Adipocyte (in vitro differentiated cells): ENCODE results near the gene HLA-DQA2.
"Not testable (repeated sequence)": the region's sequence is repeated elsewhere in the genome, so short reads cannot be mapped to it uniquely, and the experiment has no call there.

Source experiments
- DNase-seq: peaks from one replicate; pipeline ENCODE4 v3.0.0-alpha.2; 2015; ENCODE audit warnings: low read depth
- H3K27me3 ChIP-seq: replicated peaks from 2 replicates; pipeline ENCODE4 v1.7.0; 2013; ENCODE audit warnings: mild to moderate bottlenecking, low read length, moderate library complexity; ENCODE audit not compliant: control insufficient read depth, insufficient read depth
- H3K36me3 ChIP-seq: 2 replicates; pipeline ENCODE4 v1.7.0; 2013; ENCODE audit warnings: low read length, mild to moderate bottlenecking, moderate library complexity; ENCODE audit not compliant: control insufficient read depth, insufficient read depth, severe bottlenecking
- H3K4me1 ChIP-seq: 2 replicates; pipeline ENCODE4 v1.7.0; 2013; ENCODE audit warnings: mild to moderate bottlenecking, low read length, moderate library complexity; ENCODE audit not compliant: control insufficient read depth, insufficient read depth
- H3K4me3 ChIP-seq: 2 replicates; pipeline ENCODE4 v1.7.0; 2013; ENCODE audit warnings: mild to moderate bottlenecking, low read length, moderate library complexity
- H3K9ac ChIP-seq: 2 replicates; pipeline ENCODE4 v1.7.0; 2013; ENCODE audit warnings: mild to moderate bottlenecking, low read length, moderate library complexity
- H3K9me3 ChIP-seq: 2 replicates; pipeline ENCODE4 v1.7.0; 2013; ENCODE audit warnings: mild to moderate bottlenecking, low read length, moderate library complexity; ENCODE audit not compliant: control insufficient read depth

HLA-DQA2 gene

DNA sequence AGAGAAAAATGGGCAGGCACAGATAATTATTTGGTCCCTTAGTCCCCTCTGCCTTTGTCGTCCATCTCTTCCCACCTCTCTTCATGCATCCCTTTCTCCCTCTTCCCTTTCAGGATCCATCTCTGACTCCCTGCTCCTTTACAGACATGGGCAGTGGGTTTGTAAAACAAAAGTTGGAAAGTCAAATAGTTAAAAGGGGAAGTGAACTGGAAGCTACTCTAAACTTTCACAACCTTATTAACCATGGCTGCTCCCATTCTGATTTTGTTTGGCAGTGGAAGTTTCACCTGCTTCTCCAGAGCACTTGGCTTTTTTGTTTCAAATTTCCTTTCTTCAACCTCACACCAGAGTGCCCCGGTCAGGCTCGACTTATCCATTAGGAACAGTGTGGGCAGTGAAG is 1.2 kb downstream of the HLA-DQA2 start:
- H3K36me3 ChIP-seq = no peaks in the 10 kb centered on the region
- H3K9me3 ChIP-seq = no peaks in the 10 kb centered on the region
- no peak for DNase-seq
- no peak overlapping the region for H3K9ac ChIP-seq
- no peak overlapping the region for H3K4me3 ChIP-seq
- H3K4me1 ChIP-seq = no peaks in the 10 kb centered on the region
- peaks cover 56% of the 10 kb centered on the region for H3K27me3 ChIP-seq

DNA sequence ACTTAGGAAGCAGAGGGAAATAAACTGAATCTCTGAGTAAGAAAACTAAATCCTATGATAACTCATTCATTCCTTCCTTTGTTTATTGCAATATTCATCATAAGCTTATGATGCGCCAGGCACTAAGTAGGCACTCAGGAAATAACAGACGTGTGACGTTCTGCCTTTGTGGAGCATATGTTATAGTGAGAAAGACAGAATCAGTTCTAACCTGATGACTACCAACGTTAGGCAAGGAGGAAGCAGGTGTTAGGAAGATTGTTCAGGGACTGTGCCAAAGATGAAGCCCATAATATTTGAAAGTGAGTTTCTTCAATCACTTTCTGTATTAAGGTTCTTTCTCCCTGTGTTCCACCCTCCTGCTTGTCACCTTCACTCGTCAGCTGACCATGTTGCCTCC is 3.6 kb downstream of the HLA-DQA2 start:
- no peak overlapping the region for H3K9ac ChIP-seq
- no peaks in the 10 kb centered on the region for H3K36me3 ChIP-seq
- DNase-seq = no peak
- no peak overlapping the region for H3K4me3 ChIP-seq
- no peaks in the 10 kb centered on the region for H3K9me3 ChIP-seq
- H3K4me1 ChIP-seq = no peaks in the 10 kb centered on the region
- peaks cover 51% of the 10 kb centered on the region for H3K27me3 ChIP-seq

DNA sequence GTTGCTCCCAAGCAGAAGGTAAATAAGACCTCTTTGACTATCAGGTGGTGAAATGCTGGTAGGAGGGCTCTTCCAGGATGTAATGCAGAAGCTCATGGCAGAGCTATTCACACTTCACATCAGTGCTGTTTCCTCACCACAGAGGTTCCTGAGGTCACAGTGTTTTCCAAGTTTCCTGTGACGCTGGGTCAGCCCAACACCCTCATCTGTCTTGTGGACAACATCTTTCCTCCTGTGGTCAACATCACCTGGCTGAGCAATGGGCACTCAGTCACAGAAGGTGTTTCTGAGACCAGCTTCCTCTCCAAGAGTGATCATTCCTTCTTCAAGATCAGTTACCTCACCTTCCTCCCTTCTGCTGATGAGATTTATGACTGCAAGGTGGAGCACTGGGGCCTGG is 4.5 kb downstream of the HLA-DQA2 start:
- not testable (repeated sequence) for H3K4me3 ChIP-seq, H3K4me1 ChIP-seq, H3K9me3 ChIP-seq, DNase-seq, H3K9ac ChIP-seq, H3K36me3 ChIP-seq
- H3K27me3 ChIP-seq = peaks cover 49% of the 10 kb centered on the region

DNA sequence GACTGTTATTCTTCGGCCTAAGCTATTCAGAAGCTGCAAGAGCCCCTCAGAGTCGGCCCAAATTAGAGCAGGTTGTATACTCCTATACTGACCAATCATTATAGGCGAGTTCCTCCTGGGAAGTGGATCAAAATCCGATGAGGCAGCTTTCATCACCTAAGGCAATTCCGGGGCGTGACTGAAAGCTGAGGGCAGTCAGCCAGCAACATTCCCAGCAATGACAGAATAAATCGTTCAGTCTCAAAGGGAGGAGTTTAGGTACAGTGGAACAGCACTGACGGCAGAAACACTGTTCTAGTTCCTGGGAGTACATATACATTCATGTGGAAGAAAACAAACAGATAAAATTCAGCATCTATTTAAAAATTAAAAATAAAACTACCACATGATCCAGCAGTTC is 11.4 kb downstream of the HLA-DQA2 start:
- Histone ChIP-seq H3K4me1 (no peaks in the 10 kb centered on the region), H3K27me3 (peaks cover 45% of the 10 kb centered on the region), H3K4me3 (no peak overlapping the region), H3K9ac (no peak overlapping the region), H3K9me3 (no peaks in the 10 kb centered on the region), H3K36me3 (no peaks in the 10 kb centered on the region)
- DNase-seq = no peak

DNA sequence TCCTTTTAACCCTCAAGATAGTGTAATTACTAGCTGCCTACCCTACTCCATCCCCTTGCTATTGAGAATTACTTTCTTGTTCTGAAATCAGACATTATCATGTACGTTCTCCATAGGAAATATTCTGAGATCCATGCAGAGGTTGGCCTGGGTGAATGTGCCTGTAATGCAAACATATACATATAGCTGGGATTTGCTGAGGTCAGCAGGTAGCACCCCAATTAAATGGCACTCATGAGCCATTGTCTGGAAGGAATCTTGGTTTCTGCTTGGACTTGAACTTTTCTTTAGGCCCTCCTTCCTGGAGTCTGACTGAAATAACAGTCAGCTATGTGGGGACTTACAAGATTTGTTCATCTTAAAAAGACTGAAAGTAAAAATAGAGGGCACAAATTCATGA is 18.5 kb downstream of the HLA-DQA2 start:
- DNase-seq = no peak
- Histone ChIP-seq H3K36me3 (no peaks in the 10 kb centered on the region), H3K27me3 (peaks cover 87% of the 10 kb centered on the region), H3K9ac (no peak overlapping the region), H3K4me1 (no peaks in the 10 kb centered on the region), H3K4me3 (no peak overlapping the region), H3K9me3 (peaks cover 5% of the 10 kb centered on the region)

DNA sequence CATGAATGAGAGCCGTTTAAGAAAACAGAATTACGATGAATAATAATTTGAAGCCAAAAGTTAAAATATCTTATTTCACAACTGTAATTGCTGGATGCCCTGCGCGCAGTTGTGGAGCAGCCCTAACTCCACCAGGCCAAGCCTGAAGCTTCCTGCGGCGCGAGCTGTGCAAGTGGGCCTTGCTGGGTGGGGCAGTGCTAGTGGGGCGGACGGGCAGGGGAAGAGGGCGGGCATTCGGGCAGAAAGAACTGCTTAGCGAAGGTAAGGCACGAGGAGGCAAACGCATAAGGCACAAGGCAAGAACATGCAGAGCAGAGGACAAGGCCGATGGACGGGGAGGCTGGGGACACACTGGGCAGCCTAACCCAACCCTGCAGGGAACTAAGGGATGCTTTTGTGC is 19.9 kb downstream of the HLA-DQA2 start:
- no peak overlapping the region for H3K4me3 ChIP-seq
- H3K4me1 ChIP-seq = no peaks in the 10 kb centered on the region
- H3K9me3 ChIP-seq = peaks cover 5% of the 10 kb centered on the region
- H3K36me3 ChIP-seq = no peaks in the 10 kb centered on the region
- no peak for DNase-seq
- H3K27me3 ChIP-seq = peaks cover 80% of the 10 kb centered on the region
- H3K9ac ChIP-seq = no peak overlapping the region

DNA sequence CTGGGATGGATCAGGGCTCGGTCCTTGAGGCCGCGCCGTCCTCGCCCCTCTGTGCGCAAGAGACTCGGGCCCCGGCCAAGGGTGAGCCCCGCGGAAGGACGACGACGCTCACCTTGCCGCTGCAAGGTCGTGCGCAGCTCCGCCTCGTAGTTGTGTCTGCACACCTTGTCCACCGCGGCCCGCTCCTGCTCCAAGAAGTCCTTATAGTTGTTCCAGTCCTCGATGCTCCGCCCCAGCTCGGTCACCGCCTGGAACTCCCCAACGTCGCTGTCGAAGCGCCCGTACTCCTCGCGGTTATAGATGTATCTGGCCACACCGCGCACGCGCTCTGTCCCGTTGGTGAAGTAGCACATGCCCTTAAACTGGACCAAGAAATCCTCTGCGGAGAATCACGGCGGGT is 20.4 kb downstream of the HLA-DQA2 start:
- Histone ChIP-seq H3K9ac (no peak overlapping the region), H3K4me3 (no peak overlapping the region), H3K9me3 (peaks cover 5% of the 10 kb centered on the region), H3K27me3 (peaks cover 78% of the 10 kb centered on the region), H3K36me3 (no peaks in the 10 kb centered on the region), H3K4me1 (no peaks in the 10 kb centered on the region)
- no peak for DNase-seq

DNA sequence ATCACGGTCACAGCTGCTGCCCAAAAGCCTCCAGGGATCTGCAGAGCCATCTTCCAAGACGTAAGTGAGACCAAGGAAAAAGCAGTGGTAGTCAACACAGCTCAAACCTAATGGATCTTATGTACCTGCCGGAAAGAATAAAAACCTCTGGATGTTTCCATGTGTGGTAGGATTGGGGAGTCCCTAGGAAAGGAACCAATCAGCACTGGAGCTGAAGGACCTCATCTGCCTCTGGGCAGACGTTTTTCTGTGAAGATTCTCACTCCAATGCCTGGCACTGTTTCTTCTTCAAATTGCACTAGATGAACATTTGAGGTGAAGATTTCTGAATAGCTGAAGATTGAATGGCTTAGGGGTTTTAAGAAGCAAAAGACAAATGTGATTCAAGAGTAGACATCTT is 22.2 kb downstream of the HLA-DQA2 start, which contains the start of gene HLA-DQB2:
HLA-DQB2 (minus strand) TSS at position 112 of the 400 bp plus-strand sequence; CDS start at position 50, 62 bp downstream.
- no peaks in the 10 kb centered on the region for H3K36me3 ChIP-seq
- H3K9ac ChIP-seq = no peak within 1 kb of the TSS
- H3K4me1 ChIP-seq = no peaks in the 10 kb centered on the region
- peaks cover 13% of the 10 kb centered on the region for H3K9me3 ChIP-seq
- peaks cover 76% of the 10 kb centered on the region for H3K27me3 ChIP-seq
- DNase-seq = no peak
- no peak within 1 kb of the TSS for H3K4me3 ChIP-seq

DNA sequence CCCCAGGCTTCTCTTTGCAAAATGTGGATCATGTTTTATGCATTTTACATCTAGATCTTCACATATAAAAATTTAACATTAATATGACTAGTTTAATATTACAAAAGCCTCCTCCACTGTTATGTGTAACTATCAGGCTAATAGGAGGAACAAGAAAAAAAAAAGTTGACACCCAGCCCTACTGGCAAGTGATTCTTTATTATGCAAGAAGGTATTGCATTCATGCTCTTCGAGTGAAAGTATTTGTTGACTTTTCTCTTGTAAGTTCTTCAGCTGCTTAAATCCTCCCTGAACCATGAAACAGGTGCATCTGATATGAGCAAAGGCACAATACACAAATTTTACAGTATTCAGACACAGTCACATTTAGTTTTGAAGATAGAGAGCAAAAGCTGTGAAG is 22.9 kb downstream of the HLA-DQA2 start:
- peaks cover 70% of the 10 kb centered on the region for H3K27me3 ChIP-seq
- no peak overlapping the region for H3K4me3 ChIP-seq
- no peak overlapping the region for H3K9ac ChIP-seq
- peaks cover 13% of the 10 kb centered on the region for H3K9me3 ChIP-seq
- no peaks in the 10 kb centered on the region for H3K4me1 ChIP-seq
- H3K36me3 ChIP-seq = no peaks in the 10 kb centered on the region
- no peak for DNase-seq

DNA sequence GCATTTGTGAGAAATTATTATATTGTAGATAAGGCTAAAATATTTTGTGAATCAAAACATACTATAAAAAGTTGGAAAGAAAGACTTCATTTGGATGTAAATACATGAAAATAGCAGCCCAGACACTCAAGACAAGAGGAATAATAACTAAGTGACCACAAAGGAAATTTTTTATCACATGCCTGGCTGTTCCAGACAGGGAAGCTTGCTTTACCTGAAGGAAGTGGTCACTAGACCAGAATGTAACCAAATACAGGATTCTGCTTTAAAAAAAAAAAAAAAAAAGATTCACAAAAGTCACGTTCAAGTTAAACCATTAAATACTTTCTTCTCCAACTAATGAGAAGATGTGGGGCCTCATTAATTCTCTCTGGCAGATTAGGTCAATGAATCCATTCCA is 31.5 kb downstream of the HLA-DQA2 start:
- H3K36me3 ChIP-seq = no peaks in the 10 kb centered on the region
- H3K9ac ChIP-seq = no peak overlapping the region
- H3K4me3 ChIP-seq = no peak overlapping the region
- DNase-seq = no peak
- H3K4me1 ChIP-seq = no peaks in the 10 kb centered on the region
- H3K27me3 ChIP-seq = peaks cover 40% of the 10 kb centered on the region
- peaks cover 6% of the 10 kb centered on the region for H3K9me3 ChIP-seq

DNA sequence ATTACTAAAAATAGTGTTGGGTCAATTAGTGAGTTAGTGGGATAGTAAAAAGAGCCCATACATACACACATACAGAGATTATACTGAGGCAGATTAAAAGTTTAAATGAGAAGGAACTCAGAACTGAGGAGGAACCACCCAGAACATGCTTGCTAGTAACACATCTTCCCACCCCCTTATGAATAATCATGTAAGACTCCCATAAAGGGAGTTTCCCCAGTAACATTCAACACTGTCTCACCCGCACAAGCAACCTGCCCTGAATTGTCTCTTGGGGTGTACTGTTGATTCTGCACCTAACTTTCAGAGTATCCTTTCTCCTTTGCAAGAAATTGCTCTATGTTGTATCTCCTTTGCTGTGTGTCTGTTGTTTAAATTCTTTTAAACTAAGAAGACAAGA is 33.2 kb downstream of the HLA-DQA2 start:
- H3K4me3 ChIP-seq = no peak overlapping the region
- no peaks in the 10 kb centered on the region for H3K4me1 ChIP-seq
- no peak overlapping the region for H3K9ac ChIP-seq
- H3K9me3 ChIP-seq = no peaks in the 10 kb centered on the region
- no peak for DNase-seq
- peaks cover 37% of the 10 kb centered on the region for H3K27me3 ChIP-seq
- H3K36me3 ChIP-seq = no peaks in the 10 kb centered on the region

DNA sequence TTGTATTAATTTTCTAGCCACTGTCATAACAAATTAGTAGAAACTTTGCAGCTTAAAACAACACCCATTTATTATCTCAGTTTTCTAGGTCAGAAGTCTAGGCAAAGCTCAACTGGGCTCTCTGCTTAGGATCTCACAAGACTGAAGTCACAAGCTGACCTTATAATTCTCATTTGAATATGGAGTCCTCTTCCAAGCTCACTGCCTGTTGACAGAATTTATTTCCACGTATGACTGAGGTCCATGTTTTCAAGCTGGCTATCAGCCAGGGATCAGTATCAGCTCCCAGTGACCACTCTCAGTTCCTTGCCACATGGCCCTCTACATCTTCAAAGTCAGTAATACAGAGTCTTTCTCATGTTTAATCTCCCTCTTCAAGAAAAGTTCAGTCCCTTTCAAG is 33.9 kb downstream of the HLA-DQA2 start:
- no peaks in the 10 kb centered on the region for H3K36me3 ChIP-seq
- H3K27me3 ChIP-seq = peaks cover 36% of the 10 kb centered on the region
- H3K4me1 ChIP-seq = no peaks in the 10 kb centered on the region
- H3K4me3 ChIP-seq = no peak overlapping the region
- no peak for DNase-seq
- peaks cover 4% of the 10 kb centered on the region for H3K9me3 ChIP-seq
- no peak overlapping the region for H3K9ac ChIP-seq
